ENCODE measurements around the gene AACS. TPM values are rescaled to one million over a fixed set of nuclear protein-coding genes. Genes with fewer than 3 reads are reported as not detected.

The AACS gene
- total RNA-seq, 1 experiment from 2014 or later, result 46.8 TPM

- H3K27ac ChIP-seq, result no peak overlapping the region
- no TSS peak for BruUV-seq (replicated peaks)
Measured at GRCh38 chr12:125091401-125091800, 26.2 kb downstream of the AACS start.

GRCh38 chr12:125092108-125092871 lies 27.1 kb downstream of the AACS start:
- ChIA-PET CTCF (no interaction called here), POLR2A (ENCODE audit: unreplicated experiment) (no interaction called here)
- no peaks in the 10 kb centered on the region for H3K9me3 ChIP-seq (ENCODE audit: insufficient read depth, low read depth)
- intact Hi-C loops (cut with micrococcal nuclease; ENCODE audit: unreplicated experiment), result no loop called here
- H2AFZ ChIP-seq, result no peak overlapping the region
- no peak for DNase-seq
- TF ChIP-seq CTCF (conservative IDR thresholded peaks at IDR 0.05) (no peak), EZH2 (IDR thresholded peaks at IDR 0.05; ENCODE audit: low read depth) (no peak)
- no TSS peak for BruUV-seq (replicated peaks)
- H4K20me1 ChIP-seq (ENCODE audit: insufficient read depth), result no peaks in the 10 kb centered on the region
- H3K36me3 ChIP-seq (ENCODE audit: low read depth), result no peaks in the 10 kb centered on the region
- no peaks in the 10 kb centered on the region for H3K79me2 ChIP-seq (ENCODE audit: low read depth)
- no peak overlapping the region for H3K4me2 ChIP-seq
- no peaks in the 10 kb centered on the region for H3K9me2 ChIP-seq (ENCODE audit: insufficient read depth)
- no peak overlapping the region for H3K4me3 ChIP-seq
- H3K4me1 ChIP-seq (replicated peaks; ENCODE audit: insufficient read depth), result no peaks in the 10 kb centered on the region
- H3F3A ChIP-seq (ENCODE audit: insufficient read depth, low read depth), result no peaks in the 10 kb centered on the region
- no peaks in the 10 kb centered on the region for H3K27me3 ChIP-seq (ENCODE audit: insufficient read depth, low read depth)
- no peak overlapping the region for H3K27ac ChIP-seq

More at GRCh38 chr12:125091401-125091800, 26.2 kb downstream of the AACS start:
- H3F3A ChIP-seq (ENCODE audit: insufficient read depth, low read depth), result no peaks in the 10 kb centered on the region
- ChIA-PET CTCF (no interaction called here), POLR2A (ENCODE audit: unreplicated experiment) (no interaction called here)
- no peak overlapping the region for H3K4me2 ChIP-seq
- no peaks in the 10 kb centered on the region for H3K4me1 ChIP-seq (replicated peaks; ENCODE audit: insufficient read depth)
- H3K79me2 ChIP-seq (ENCODE audit: low read depth), result no peaks in the 10 kb centered on the region
- intact Hi-C loops (cut with micrococcal nuclease; ENCODE audit: unreplicated experiment), result no loop called here
- H3K4me3 ChIP-seq, result no peak overlapping the region
- H3K9me2 ChIP-seq (ENCODE audit: insufficient read depth), result no peaks in the 10 kb centered on the region
- TF ChIP-seq EZH2 (IDR thresholded peaks at IDR 0.05; ENCODE audit: low read depth) (no peak), CTCF (conservative IDR thresholded peaks at IDR 0.05) (no peak)
- no peak for DNase-seq
- no peaks in the 10 kb centered on the region for H3K9me3 ChIP-seq (ENCODE audit: insufficient read depth, low read depth)
- no peaks in the 10 kb centered on the region for H3K27me3 ChIP-seq (ENCODE audit: insufficient read depth, low read depth)
- H3K36me3 ChIP-seq (ENCODE audit: low read depth), result no peaks in the 10 kb centered on the region
- no peak overlapping the region for H2AFZ ChIP-seq
- no peaks in the 10 kb centered on the region for H4K20me1 ChIP-seq (ENCODE audit: insufficient read depth)

GRCh38 chr12:125092872-125093680 lies 27.8 kb downstream of the AACS start:
- Histone ChIP-seq H3K4me3 (no peak overlapping the region), H3K79me2 (ENCODE audit: low read depth) (no peaks in the 10 kb centered on the region), H3K36me3 (ENCODE audit: low read depth) (no peaks in the 10 kb centered on the region), H3K27ac (no peak overlapping the region), H3K9me2 (ENCODE audit: insufficient read depth) (no peaks in the 10 kb centered on the region), H3F3A (ENCODE audit: insufficient read depth, low read depth) (no peaks in the 10 kb centered on the region), H3K27me3 (ENCODE audit: insufficient read depth, low read depth) (no peaks in the 10 kb centered on the region), H3K9me3 (ENCODE audit: insufficient read depth, low read depth) (no peaks in the 10 kb centered on the region), H2AFZ (no peak overlapping the region), H3K4me2 (no peak overlapping the region), H4K20me1 (ENCODE audit: insufficient read depth) (no peaks in the 10 kb centered on the region), H3K4me1 (replicated peaks; ENCODE audit: insufficient read depth) (no peaks in the 10 kb centered on the region)
- intact Hi-C loops (cut with micrococcal nuclease; ENCODE audit: unreplicated experiment), result no loop called here
- ChIA-PET CTCF (no interaction called here), POLR2A (ENCODE audit: unreplicated experiment) (interaction anchor here (0.6 kb wide), 1 partner anchor 17 kb away, joined by 3 read pairs; no protein-coding TSS in a partner anchor)
- BruUV-seq (replicated peaks), result no TSS peak
- DNase-seq, result peak in 1 of 2 experiments; percentile 11
- TF ChIP-seq EZH2 (IDR thresholded peaks at IDR 0.05; ENCODE audit: low read depth) (no peak), CTCF (conservative IDR thresholded peaks at IDR 0.05) (no peak)
